Testis (tissue), 2 donors: ENCODE measurements around the gene TESK2.

Experiments used
- CTCF ChIP-seq, 3 experiments: fragments of 450-650 bp in 2 of 3; fragments of 200-600 bp in 1 of 3; sonication (generic) in 1 of 3; IDR thresholded peaks; one replicate each; pipeline ENCODE4 v1.5.1; 2016 to 2019; ENCODE audit warnings: antibody characterized with exemption in 3 of 3, mild to moderate bottlenecking in 2 of 3, moderate library complexity in 1 of 3
- POLR2A ChIP-seq: fragments of 450-650 bp; IDR thresholded peaks from one replicate; pipeline ENCODE4 v1.6.1; 2017; ENCODE audit warnings: antibody characterized with exemption, mild to moderate bottlenecking, moderate library complexity

GRCh38 chr1:45356186-45356585 lies 134.8 kb downstream of the TESK2 start:
- no peak for TF ChIP-seq POLR2A
- TF ChIP-seq CTCF (IDR thresholded peaks at IDR 0.05), result no peak
